ENCODE results near the gene MED25. TPM values are rescaled to one million over a fixed set of nuclear protein-coding genes. Genes with fewer than 3 reads are reported as not detected.

Gene MED25
- total and polyA plus RNA-seq, 2 of the 8 experiments (the other 6 are each of a cell fraction or from before 2014, with no cell fraction given), result 21.6 to 71.4 TPM

DNA sequence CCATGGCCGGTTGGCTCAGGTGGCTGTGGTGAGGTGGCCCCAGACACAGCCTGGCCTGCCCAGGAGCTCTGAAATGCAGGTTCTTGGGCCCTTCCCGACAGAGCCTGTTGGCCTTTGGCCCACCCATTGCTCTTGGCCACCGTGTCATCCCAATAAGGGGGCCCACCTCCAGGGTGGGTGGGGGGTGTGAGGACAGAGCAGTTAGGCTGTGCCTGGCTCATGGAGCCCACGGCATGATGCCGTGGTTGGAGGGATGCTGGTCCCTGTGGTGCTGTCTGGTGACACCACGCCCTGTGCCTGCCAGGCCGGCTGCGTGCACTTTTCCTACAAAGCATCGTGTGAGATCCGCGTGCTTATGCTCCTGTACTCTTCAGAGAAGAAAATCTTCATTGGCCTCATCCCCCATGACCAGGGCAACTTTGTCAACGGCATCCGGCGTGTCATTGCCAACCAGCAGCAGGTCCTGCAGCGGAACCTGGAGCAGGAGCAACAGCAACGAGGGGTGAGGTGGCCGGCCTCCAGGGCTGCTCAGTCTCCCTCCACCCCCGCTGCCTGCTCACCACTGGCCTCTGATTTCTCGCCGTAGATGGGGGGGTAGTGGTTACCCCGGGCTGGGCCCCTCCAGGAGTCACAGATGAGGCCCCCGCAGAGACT, 41.7 kb downstream of the MED25 start:
- H3K14ac ChIP-seq (ENCODE audit: insufficient read length), result no peak overlapping the region
- H3K4me1 ChIP-seq (replicated peaks in 1 of 4; ENCODE audit: control insufficient read depth in 3 of 4, insufficient read depth in 4 of 4, low read length in 3 of 4), result peaks cover 0 to 7% (median 2%) of the 10 kb centered on the region in 4 experiments; a peak in 4 of 7 replicates
- peaks cover 43 to 56% of the 10 kb centered on the region in 2 experiments for H4K20me1 ChIP-seq (replicated peaks in 1 of 2; ENCODE audit: control insufficient read depth in 1 of 2, insufficient read depth in 2 of 2, low read length in 2 of 2)
- no peaks in the 10 kb centered on the region for H3K27me3 ChIP-seq (replicated peaks in 1 of 4; ENCODE audit: control insufficient read depth in 3 of 4, extremely low read depth in 1 of 4, insufficient read depth in 3 of 4, low read length in 3 of 4)
- no peak overlapping the region for H4K91ac ChIP-seq (replicated peaks; ENCODE audit: insufficient read length, low read length)
- no peak overlapping the region for H2BK15ac ChIP-seq (ENCODE audit: low read length)
- no peak overlapping the region for H3K4me2 ChIP-seq (ENCODE audit: insufficient read depth in 1 of 2, low read depth in 2 of 2, low read length in 2 of 2)
- no peak overlapping the region for H2BK120ac ChIP-seq (replicated peaks; ENCODE audit: low read depth, low read length)
- H3K18ac ChIP-seq (ENCODE audit: extremely low read depth, low read length), result no peak overlapping the region
- FAIRE-seq (no peak), DNase-seq (ENCODE audit: low read depth in 1 of 2, low spot score in 2 of 2) (no peak)
- H3K36me3 ChIP-seq (ENCODE audit: control insufficient read depth in 2 of 4, insufficient read depth in 4 of 4, low read length in 3 of 4), result peaks cover 32 to 83% (median 60%) of the 10 kb centered on the region in 4 experiments
- CTCF ChIA-PET (ENCODE audit: partially characterized antibody), result no interaction called here
- no peak overlapping the region; the same call in 1 of the 2 replicates for H2BK5ac ChIP-seq (ENCODE audit: low read depth, low read length)
- POLR2A ChIA-PET (ENCODE audit: partially characterized antibody), result interaction anchor here (0.8 to 12.4 kb wide), 16 partner anchors 6 to 109 kb away, joined by 3 to 247 read pairs (median 6); partner anchors contain the start of genes AKT1S1, FUZ, MED25 and PNKP
- H2AFZ ChIP-seq (ENCODE audit: low read length), result no peak overlapping the region
- H3K79me2 ChIP-seq (ENCODE audit: control insufficient read depth in 1 of 2, insufficient read depth in 2 of 2, low read length in 2 of 2), result peaks cover 0 to 12% of the 10 kb centered on the region in 2 experiments; a peak in 2 of 4 replicates
- H3K27ac ChIP-seq (ENCODE audit: low read depth, low read length), result no peak overlapping the region
- 97% methylated on average over 20 of the region's 22 CpGs; no CpG with 5 or more reads in 1 of the 2 experiments for WGBS, 2 experiments (ENCODE audit: extremely low coverage in 1 of 2, insufficient coverage in 1 of 2, insufficient read length in 1 of 2, insufficient replicate concordance in 2 of 2, low coverage in 1 of 2, low lambda C conversion rate in 2 of 2, missing lambda C conversion rate in 1 of 2)
- H4K5ac ChIP-seq (ENCODE audit: insufficient read length, low read depth, low read length), result no peak overlapping the region
- no peak overlapping the region for H3K9ac ChIP-seq (replicated peaks in 1 of 4; ENCODE audit: extremely low read depth in 1 of 4, low read depth in 3 of 4, low read length in 3 of 4)
- H3K23ac ChIP-seq (ENCODE audit: insufficient read length), result no peak overlapping the region
- peak overlapping the region; percentile 19; the same call in 1 of the 2 replicates for H4K8ac ChIP-seq (ENCODE audit: extremely low read depth, insufficient read depth, low read length)
- no peak overlapping the region for H2AK5ac ChIP-seq (ENCODE audit: low read depth, low read length)
- no peak overlapping the region for H3K4me3 ChIP-seq (ENCODE audit: extremely low read depth in 1 of 4, insufficient read depth in 2 of 4, low read depth in 3 of 4, low read length in 4 of 4)
- no peak overlapping the region for H3K56ac ChIP-seq (replicated peaks; ENCODE audit: insufficient read length, low read depth, low read length)
- no peak overlapping the region for H2BK20ac ChIP-seq (ENCODE audit: low read length)
- no peak overlapping the region for H3K4ac ChIP-seq (replicated peaks; ENCODE audit: insufficient read length, low read depth, low read length)
- no peaks in the 10 kb centered on the region for H3K9me3 ChIP-seq (ENCODE audit: insufficient read depth in 2 of 2, low read depth in 1 of 2, low read length in 1 of 2)
- H3K79me1 ChIP-seq (ENCODE audit: low read depth, low read length), result peaks cover 12% of the 10 kb centered on the region
- H3K23me2 ChIP-seq (ENCODE audit: low read depth, low read length), result no peaks in the 10 kb centered on the region
- H2BK12ac ChIP-seq (ENCODE audit: low read depth, low read length), result 0 out of 2 replicates have a peak overlapping the region, but pooled peaks have one; percentile 50
- no peak for TF ChIP-seq TEAD4 (IDR thresholded peaks at IDR 0.05; ENCODE audit: low read depth, low read length)
- TF ChIP-seq POLR2A (IDR thresholded peaks at IDR 0.05; ENCODE audit: control extremely low read depth in 1 of 2, low read depth in 2 of 2, low read length in 2 of 2), result peak in 1 of 2 experiments; percentile 19; a peak in 1 of 3 replicates
- TF ChIP-seq POLR2AphosphoS5 (IDR thresholded peaks at IDR 0.05; ENCODE audit: low read depth, low read length), result peak; percentile 93
